Cardiac fibroblast (primary cell): ENCODE results near the gene PAX2.

Experiments
- DNase-seq, 2 donors: peaks; one replicate each; pipeline versions ENCODE4 v3.0.0 to v3.0.0-alpha.2; 2010; ENCODE audit warnings: low read depth in 2 of 2
- H3K4me3 ChIP-seq, 2 donors: replicated peaks in 1 of 2; 1 replicate in 1 of 2; 2 replicates in 1 of 2; pipeline ENCODE4 v1.5.1; 2011; ENCODE audit warnings: low read depth in 2 of 2, low read length in 2 of 2, mild to moderate bottlenecking in 2 of 2, moderate library complexity in 1 of 2
- TF ChIP-seq, protein P1 (sequence below): IDR thresholded peaks from one replicate; pipeline ENCODE4 v1.5.1; 2011; ENCODE audit warnings: low read depth, mild to moderate bottlenecking, low read length, inconsistent platforms

PAX2 gene

DNA sequence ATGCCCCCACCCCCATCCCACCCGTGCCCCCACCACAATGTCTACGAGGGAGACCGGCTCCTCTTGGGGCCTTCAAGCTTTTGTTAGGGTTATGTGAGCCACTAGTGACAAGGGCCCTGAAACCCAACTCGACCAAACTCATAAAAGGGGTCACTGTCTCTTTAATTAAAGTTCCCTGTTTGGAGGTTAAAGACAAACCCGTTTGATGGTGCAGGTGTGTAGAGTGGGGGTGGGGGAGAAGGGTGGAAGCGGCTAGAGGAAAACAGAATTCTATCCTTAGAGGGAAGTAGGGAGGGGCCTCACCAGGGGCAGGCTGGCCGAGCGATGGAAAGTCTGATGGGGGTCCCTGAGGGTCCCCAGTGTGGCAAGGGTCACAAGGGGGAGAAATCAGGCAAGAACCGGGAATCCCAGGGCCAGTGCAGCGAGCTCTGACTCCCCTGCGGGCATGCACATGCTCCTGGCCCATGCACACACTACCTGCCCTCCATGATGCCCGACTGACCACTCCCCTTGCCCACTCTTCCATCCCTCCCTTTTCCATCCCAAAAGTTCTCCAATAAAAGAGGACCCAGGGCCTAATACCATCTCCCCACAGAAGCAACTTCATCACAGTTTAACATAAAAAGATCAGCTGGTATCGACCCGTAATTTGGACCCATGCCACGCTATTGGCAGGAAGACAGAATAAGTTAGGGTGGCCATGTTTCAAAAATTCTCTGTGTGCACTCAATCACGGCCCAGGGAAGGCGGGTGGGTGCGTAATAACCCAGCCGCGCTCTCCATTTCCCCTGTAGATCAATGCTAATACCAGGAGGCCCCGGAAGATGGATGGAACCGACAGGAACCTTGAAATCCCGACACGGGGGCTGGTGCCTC, 131.4 kb downstream of the PAX2 start:
- TF ChIP-seq, protein P1, sequence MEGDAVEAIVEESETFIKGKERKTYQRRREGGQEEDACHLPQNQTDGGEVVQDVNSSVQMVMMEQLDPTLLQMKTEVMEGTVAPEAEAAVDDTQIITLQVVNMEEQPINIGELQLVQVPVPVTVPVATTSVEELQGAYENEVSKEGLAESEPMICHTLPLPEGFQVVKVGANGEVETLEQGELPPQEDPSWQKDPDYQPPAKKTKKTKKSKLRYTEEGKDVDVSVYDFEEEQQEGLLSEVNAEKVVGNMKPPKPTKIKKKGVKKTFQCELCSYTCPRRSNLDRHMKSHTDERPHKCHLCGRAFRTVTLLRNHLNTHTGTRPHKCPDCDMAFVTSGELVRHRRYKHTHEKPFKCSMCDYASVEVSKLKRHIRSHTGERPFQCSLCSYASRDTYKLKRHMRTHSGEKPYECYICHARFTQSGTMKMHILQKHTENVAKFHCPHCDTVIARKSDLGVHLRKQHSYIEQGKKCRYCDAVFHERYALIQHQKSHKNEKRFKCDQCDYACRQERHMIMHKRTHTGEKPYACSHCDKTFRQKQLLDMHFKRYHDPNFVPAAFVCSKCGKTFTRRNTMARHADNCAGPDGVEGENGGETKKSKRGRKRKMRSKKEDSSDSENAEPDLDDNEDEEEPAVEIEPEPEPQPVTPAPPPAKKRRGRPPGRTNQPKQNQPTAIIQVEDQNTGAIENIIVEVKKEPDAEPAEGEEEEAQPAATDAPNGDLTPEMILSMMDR = no peak
- no peak overlapping the region for H3K4me3 ChIP-seq
- no peak for DNase-seq

DNA sequence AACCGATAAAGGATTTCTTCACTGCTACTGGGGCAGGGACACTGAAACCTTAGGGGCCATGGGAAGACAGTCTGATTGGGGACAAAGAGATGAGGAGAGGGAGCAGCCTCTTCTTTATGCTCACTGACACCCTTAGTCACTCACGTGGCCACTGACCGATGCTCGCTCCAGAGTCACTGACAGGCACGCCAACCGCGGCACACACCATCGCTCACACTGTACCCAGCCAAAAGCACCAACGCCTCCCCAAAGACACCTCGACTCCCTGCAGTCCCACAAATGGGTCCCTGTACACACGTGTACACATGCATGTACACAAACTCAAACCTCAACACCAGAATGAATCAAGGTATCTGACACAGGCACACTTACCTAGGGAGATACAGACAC, 132.1 kb downstream of the PAX2 start:
- no peak overlapping the region for H3K4me3 ChIP-seq
- DNase-seq = no peak
- TF ChIP-seq, protein P1 = no peak

DNA sequence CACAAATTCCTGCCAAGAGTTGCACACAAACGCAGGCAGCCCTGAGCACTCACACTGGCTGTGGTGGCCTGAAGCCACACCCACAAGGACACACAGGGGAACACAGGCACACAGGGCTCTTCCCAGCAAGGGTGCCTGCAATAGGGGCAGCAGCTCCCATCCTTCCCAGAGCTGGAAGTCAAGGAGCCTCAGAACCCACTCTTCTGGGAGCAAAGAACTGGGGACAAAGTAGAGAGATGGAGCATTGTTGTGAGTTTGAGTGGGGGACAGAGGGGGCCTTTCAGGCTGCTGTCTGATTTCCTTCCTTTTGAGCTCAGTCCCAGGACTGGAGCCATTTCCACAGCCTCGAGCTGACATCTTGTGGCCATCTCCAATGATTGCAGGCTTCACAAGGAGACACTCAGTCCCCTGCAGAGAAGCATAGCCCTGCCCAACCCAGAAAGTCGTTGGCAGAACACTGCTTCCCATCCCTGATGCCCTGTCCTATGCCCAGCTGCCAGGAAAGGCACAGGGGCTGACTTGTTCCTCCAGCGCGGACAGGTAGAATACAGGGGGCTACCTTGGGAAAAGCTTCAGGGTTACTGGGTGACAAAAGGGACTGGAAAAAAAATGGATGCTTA, 133.0 kb downstream of the PAX2 start:
- DNase-seq = peak; percentile 82 to 83
- no peak overlapping the region for H3K4me3 ChIP-seq
- TF ChIP-seq, protein P1 = peak; percentile 81
